GM12864 (cell line): ENCODE measurements around the gene SCEL.

ENCODE experiments used
- DNase-seq: peaks from one replicate; pipeline ENCODE4 v3.0.0-alpha.2; 2011; ENCODE audit warnings: low read depth
- H3K4me3 ChIP-seq: 2 replicates; pipeline ENCODE4 v1.5.1; 2011; ENCODE audit warnings: mild to moderate bottlenecking, low read depth, low read length, control low read depth
- CTCF ChIP-seq: IDR thresholded peaks from 2 replicates; pipeline ENCODE4 v1.5.1; 2011; ENCODE audit warnings: low read depth, mild to moderate bottlenecking, moderate library complexity, low read length, control low read depth, inconsistent platforms; ENCODE audit errors: missing control alignments

The SCEL gene

GRCh38 chr13:77535448-77535847 lies at the start of gene SCEL:
SCEL (plus strand) TSS chr13:77535706; CDS start chr13:77555876, 20,170 bp downstream.
- no peak for TF ChIP-seq CTCF
- no peak within 1 kb of the TSS for H3K4me3 ChIP-seq
- DNase-seq: no peak

GRCh38 chr13:77489566-77490337 lies 45.8 kb upstream of the SCEL start:
- TF ChIP-seq CTCF: no peak
- no peak for DNase-seq
- H3K4me3 ChIP-seq: no peak overlapping the region

GRCh38 chr13:77492982-77493381 lies 42.5 kb upstream of the SCEL start:
- no peak for DNase-seq
- no peak overlapping the region for H3K4me3 ChIP-seq
- peak; percentile 60 for TF ChIP-seq CTCF

GRCh38 chr13:77494226-77494625 lies 41.3 kb upstream of the SCEL start:
- DNase-seq: no peak
- no peak overlapping the region for H3K4me3 ChIP-seq
- no peak for TF ChIP-seq CTCF

GRCh38 chr13:77497350-77497749 lies 38.2 kb upstream of the SCEL start:
- no peak for DNase-seq
- H3K4me3 ChIP-seq: no peak overlapping the region
- TF ChIP-seq CTCF: no peak

GRCh38 chr13:77497835-77498234 lies 37.7 kb upstream of the SCEL start:
- TF ChIP-seq CTCF: no peak
- H3K4me3 ChIP-seq: no peak overlapping the region
- no peak for DNase-seq

GRCh38 chr13:77502104-77502720 lies 33.3 kb upstream of the SCEL start:
- no peak for TF ChIP-seq CTCF
- peak; percentile 35 for DNase-seq
- H3K4me3 ChIP-seq: no peak overlapping the region
